Stimulated activated CD8-positive, alpha-beta memory T cell treated with anti-CD3 and anti-CD28 coated beads, Interleukin-7, amount 100 ng/mL, for 48 hours (primary cell): ENCODE results near the gene HLA-DOA.

Experiments
- DNase-seq, 2 donors: peaks; one replicate each; pipeline ENCODE4 v3.0.0-alpha.2; 2020; ENCODE audit warnings: low read depth in 1 of 2; ENCODE audit errors: extremely low read depth in 1 of 2

The HLA-DOA gene

GRCh38 chr6:32968093-32968866 lies 41.1 kb downstream of the HLA-DOA start, which contains the start of gene BRD2:
BRD2 (plus strand) TSS chr6:32968594; CDS start chr6:32972899, 4,305 bp downstream.
- DNase-seq, result peak; percentile 94 to 96

DNA sequence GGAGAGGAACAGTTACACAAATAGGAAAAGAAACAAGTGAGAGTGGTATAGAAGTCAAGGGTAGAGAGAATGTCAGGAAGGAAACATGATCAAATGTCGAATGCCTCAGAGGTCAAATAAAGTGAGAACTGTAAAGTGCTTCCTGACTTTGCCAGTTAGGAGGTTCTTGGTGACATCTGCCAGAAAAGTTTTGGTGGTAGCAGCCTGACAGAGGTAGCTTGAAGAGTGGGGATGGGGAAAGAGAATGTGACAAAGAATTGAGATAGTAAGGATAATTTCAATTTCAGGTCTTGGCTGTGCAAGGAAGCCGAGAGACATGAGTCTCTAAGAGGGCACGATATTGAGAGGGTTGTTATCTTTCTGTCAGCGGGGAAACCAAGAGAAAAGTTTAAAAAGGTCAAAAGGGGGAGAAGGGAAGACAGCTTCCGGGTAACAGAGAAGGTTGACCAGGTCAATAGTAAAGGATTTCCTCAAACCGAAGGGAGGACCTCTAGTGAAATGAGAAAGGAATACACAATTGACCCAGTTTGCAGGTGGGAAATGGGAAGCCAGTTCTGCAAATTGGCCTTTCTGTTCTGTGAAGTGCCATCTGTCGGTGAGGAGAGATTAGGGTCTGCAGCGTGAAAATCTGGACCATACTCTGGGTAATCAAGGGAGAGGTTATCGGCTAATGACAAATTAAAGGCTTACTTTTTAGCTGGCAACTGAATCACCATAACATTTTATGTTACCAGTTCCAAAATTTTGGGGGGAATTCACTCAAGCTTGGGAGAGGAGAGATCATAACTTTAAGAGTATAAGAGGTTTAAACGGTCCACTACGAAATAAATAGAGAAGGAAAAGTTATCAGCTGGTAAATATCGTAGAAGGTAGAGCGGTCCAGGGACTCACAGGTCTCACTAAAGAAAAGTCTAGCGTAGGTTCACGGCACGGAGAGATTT lies 42.0 kb downstream of the HLA-DOA start:
- no peak for DNase-seq

DNA sequence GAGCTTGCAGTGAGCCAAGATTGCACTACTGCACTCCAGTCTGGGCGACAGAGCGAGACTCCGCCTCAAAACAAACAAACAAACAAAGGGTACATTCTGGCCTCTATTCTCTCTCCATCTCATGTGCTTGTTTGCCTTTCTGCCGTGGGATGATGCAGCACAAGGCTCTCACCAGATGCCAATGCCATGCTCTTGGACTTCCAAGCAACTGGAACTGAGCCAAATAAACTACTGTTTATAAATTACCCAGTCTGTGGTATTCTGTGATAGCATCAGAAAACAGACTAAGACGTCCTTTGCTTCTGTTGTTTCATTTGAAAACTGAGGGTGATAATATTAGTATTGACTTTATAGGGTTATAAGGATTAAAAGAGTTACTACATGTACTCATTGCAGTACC lies 44.6 kb downstream of the HLA-DOA start:
- no peak for DNase-seq

GRCh38 chr6:32963866-32964265 lies 45.5 kb downstream of the HLA-DOA start:
- DNase-seq, result no peak

DNA sequence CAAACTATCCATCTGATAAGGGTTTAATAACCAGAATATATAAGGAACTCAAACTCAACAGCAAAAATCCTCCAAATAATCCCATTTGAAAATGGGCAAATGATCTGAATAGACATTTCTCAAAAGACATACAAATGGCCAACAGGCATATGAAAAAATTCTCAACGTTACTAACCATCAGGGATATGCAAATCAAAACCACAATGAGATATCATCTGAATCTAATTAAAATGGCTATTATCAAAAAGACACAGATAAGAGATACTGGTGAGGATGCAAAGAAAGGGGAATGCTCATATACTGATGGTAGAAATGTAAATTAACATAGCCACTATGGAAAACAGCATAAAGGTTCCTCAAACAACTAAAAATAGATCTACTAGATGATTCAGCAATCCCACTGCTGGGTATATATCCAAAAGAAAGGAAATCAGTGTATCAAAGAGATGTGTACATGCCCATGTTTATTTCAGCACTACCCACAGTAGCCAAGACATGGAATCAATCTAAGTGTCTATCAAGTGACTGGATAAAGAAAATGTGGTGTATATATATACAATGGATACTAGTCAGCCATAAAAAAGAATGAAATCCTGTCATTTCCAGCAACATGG lies 47.1 kb downstream of the HLA-DOA start:
- DNase-seq, result no peak

GRCh38 chr6:32960563-32960962 lies 48.8 kb downstream of the HLA-DOA start:
- DNase-seq, result no peak

DNA sequence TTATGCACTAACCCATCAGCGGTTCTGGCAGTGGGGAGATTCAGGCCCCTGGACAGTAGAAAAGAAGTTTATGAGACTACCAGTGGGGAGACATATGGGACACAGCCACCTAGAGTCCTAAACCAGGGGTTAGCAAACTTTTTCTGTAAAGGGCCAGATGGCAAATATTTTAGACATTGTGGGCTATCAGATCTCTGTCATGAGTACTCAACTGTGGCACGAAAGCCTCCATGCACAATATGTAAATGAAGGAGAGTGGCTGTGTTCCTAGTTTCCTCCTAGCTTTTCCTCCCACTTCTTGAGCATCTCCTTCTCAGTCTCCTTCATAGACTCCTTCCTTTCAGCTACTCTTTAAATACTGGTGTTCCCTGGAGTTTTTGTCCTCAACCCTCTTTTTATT lies 53.2 kb downstream of the HLA-DOA start:
- no peak for DNase-seq

GRCh38 chr6:32954986-32955802 lies 54.2 kb downstream of the HLA-DOA start:
- DNase-seq, result no peak

GRCh38 chr6:32954267-32954666 lies 55.1 kb downstream of the HLA-DOA start:
- DNase-seq, result no peak
